ENCODE data around the gene PARP2.

PARP2 gene

GRCh38 chr14:20383636-20384035 is 40.2 kb downstream of the PARP2 start:
- H3F3A ChIP-seq (ENCODE audit: insufficient read depth, low read length): no peaks in the 10 kb centered on the region
- H3K9me2 ChIP-seq (replicated peaks; ENCODE audit: insufficient read depth, low read length): no peaks in the 10 kb centered on the region
- DNase-seq: no peak
- no peaks in the 10 kb centered on the region for H3K4me1 ChIP-seq (ENCODE audit: low read length)
- TF ChIP-seq EZH2phosphoT487 (IDR thresholded peaks at IDR 0.05; ENCODE audit: low read length) (no peak), CTCF (IDR thresholded peaks at IDR 0.05; ENCODE audit: low read length) (no peak), EZH2 (optimal IDR thresholded peaks at IDR 0.05; ENCODE audit: low read depth, low read length) (no peak)
- no peaks in the 10 kb centered on the region for H4K20me1 ChIP-seq (ENCODE audit: insufficient read depth, low read length)
- H3K4me2 ChIP-seq (ENCODE audit: low read depth, low read length): no peak overlapping the region
- no peak overlapping the region for H2AFZ ChIP-seq (ENCODE audit: low read length)
- no peak overlapping the region for H3K27ac ChIP-seq (ENCODE audit: low read length)
- no peaks in the 10 kb centered on the region for H3K36me3 ChIP-seq (replicated peaks; ENCODE audit: insufficient read depth, low read length)
- H3K9me3 ChIP-seq (replicated peaks; ENCODE audit: insufficient read depth, low read length): no peaks in the 10 kb centered on the region
- no peak overlapping the region for H3K9ac ChIP-seq (ENCODE audit: low read length)
- H3K79me2 ChIP-seq (ENCODE audit: low read length): no peaks in the 10 kb centered on the region
- H3K4me3 ChIP-seq (ENCODE audit: low read length): no peak overlapping the region
- no peaks in the 10 kb centered on the region for H3K27me3 ChIP-seq (replicated peaks; ENCODE audit: insufficient read depth, low read length)

GRCh38 chr14:20384321-20384720 is 40.9 kb downstream of the PARP2 start:
- DNase-seq: no peak
- no peaks in the 10 kb centered on the region for H3K4me1 ChIP-seq (ENCODE audit: low read length)
- no peak overlapping the region for H2AFZ ChIP-seq (ENCODE audit: low read length)
- H3K36me3 ChIP-seq (replicated peaks; ENCODE audit: insufficient read depth, low read length): no peaks in the 10 kb centered on the region
- H3K79me2 ChIP-seq (ENCODE audit: low read length): no peaks in the 10 kb centered on the region
- no peak overlapping the region for H3K4me2 ChIP-seq (ENCODE audit: low read depth, low read length)
- H3K27ac ChIP-seq (ENCODE audit: low read length): no peak overlapping the region
- H3F3A ChIP-seq (ENCODE audit: insufficient read depth, low read length): no peaks in the 10 kb centered on the region
- TF ChIP-seq CTCF (IDR thresholded peaks at IDR 0.05; ENCODE audit: low read length): no peak
- no peak for TF ChIP-seq EZH2 (optimal IDR thresholded peaks at IDR 0.05; ENCODE audit: low read depth, low read length)
- TF ChIP-seq EZH2phosphoT487 (IDR thresholded peaks at IDR 0.05; ENCODE audit: low read length): no peak
- no peaks in the 10 kb centered on the region for H3K9me2 ChIP-seq (replicated peaks; ENCODE audit: insufficient read depth, low read length)
- no peak overlapping the region for H3K4me3 ChIP-seq (ENCODE audit: low read length)
- H4K20me1 ChIP-seq (ENCODE audit: insufficient read depth, low read length): no peaks in the 10 kb centered on the region
- no peak overlapping the region for H3K9ac ChIP-seq (ENCODE audit: low read length)
- no peaks in the 10 kb centered on the region for H3K9me3 ChIP-seq (replicated peaks; ENCODE audit: insufficient read depth, low read length)
- H3K27me3 ChIP-seq (replicated peaks; ENCODE audit: insufficient read depth, low read length): no peaks in the 10 kb centered on the region

GRCh38 chr14:20384886-20385285 is 41.5 kb downstream of the PARP2 start:
- no peak for DNase-seq
- Histone ChIP-seq H3K9me2 (replicated peaks; ENCODE audit: insufficient read depth, low read length) (no peaks in the 10 kb centered on the region), H3K9me3 (replicated peaks; ENCODE audit: insufficient read depth, low read length) (no peaks in the 10 kb centered on the region), H3K4me3 (ENCODE audit: low read length) (no peak overlapping the region), H2AFZ (ENCODE audit: low read length) (no peak overlapping the region), H3K9ac (ENCODE audit: low read length) (no peak overlapping the region), H3F3A (ENCODE audit: insufficient read depth, low read length) (no peaks in the 10 kb centered on the region), H3K79me2 (ENCODE audit: low read length) (no peaks in the 10 kb centered on the region), H3K27ac (ENCODE audit: low read length) (no peak overlapping the region), H3K4me1 (ENCODE audit: low read length) (no peaks in the 10 kb centered on the region), H3K4me2 (ENCODE audit: low read depth, low read length) (no peak overlapping the region), H3K36me3 (replicated peaks; ENCODE audit: insufficient read depth, low read length) (no peaks in the 10 kb centered on the region), H3K27me3 (replicated peaks; ENCODE audit: insufficient read depth, low read length) (no peaks in the 10 kb centered on the region), H4K20me1 (ENCODE audit: insufficient read depth, low read length) (no peaks in the 10 kb centered on the region)
- TF ChIP-seq CTCF (IDR thresholded peaks at IDR 0.05; ENCODE audit: low read length): no peak
- no peak for TF ChIP-seq EZH2 (optimal IDR thresholded peaks at IDR 0.05; ENCODE audit: low read depth, low read length)
- no peak for TF ChIP-seq EZH2phosphoT487 (IDR thresholded peaks at IDR 0.05; ENCODE audit: low read length)
